ENCODE measurements around the gene PLEKHG4B.
"Not testable (repeated sequence)": the region's sequence is repeated elsewhere in the genome, so short reads cannot be mapped to it uniquely, and the experiment has no call there.

The PLEKHG4B gene

GRCh38 chr5:206927-207536 is 115.1 kb downstream of the PLEKHG4B start:
- DNase-seq, result no peak

GRCh38 chr5:207599-207998 is 115.6 kb downstream of the PLEKHG4B start:
- DNase-seq, result no peak

GRCh38 chr5:208449-209114 is 116.6 kb downstream of the PLEKHG4B start:
- DNase-seq, result no peak

- no peak for DNase-seq
Measured at GRCh38 chr5:213803-214395, 121.9 kb downstream of the PLEKHG4B start.

GRCh38 chr5:215256-215655 is 123.3 kb downstream of the PLEKHG4B start:
- DNase-seq, result not testable (repeated sequence)

GRCh38 chr5:216076-216475 is 124.1 kb downstream of the PLEKHG4B start:
- DNase-seq, result not testable (repeated sequence)

- peak; percentile 94 for DNase-seq
Measured at GRCh38 chr5:217494-218456, 125.8 kb downstream of the PLEKHG4B start, which contains the start of the genes CCDC127 and SDHA. Gene CCDC127, minus strand, starts transcription at chr5:218153. Its CDS starts 1,304 bp downstream, at chr5:216849. Gene SDHA, plus strand, starts transcription at chr5:218320. Its CDS starts 36 bp downstream, at chr5:218356.

- DNase-seq, result no peak
Measured at GRCh38 chr5:218457-219291, 126.7 kb downstream of the PLEKHG4B start.

GRCh38 chr5:219460-219863 is 127.5 kb downstream of the PLEKHG4B start:
- DNase-seq, result no peak

- DNase-seq, result no peak
Measured at GRCh38 chr5:219991-220390, 128.0 kb downstream of the PLEKHG4B start.

- DNase-seq, result not testable (repeated sequence)
Measured at GRCh38 chr5:222951-223715, 131.2 kb downstream of the PLEKHG4B start.

GRCh38 chr5:223791-224190 is 131.8 kb downstream of the PLEKHG4B start:
- DNase-seq, result no peak

GRCh38 chr5:225334-225733 is 133.4 kb downstream of the PLEKHG4B start:
- DNase-seq, result no peak

GRCh38 chr5:227375-227774 is 135.4 kb downstream of the PLEKHG4B start:
- DNase-seq, result not testable (repeated sequence)

GRCh38 chr5:228886-229285 is 136.9 kb downstream of the PLEKHG4B start:
- DNase-seq, result no peak

GRCh38 chr5:230711-231110 is 138.7 kb downstream of the PLEKHG4B start:
- DNase-seq, result no peak

GRCh38 chr5:231661-232060 is 139.7 kb downstream of the PLEKHG4B start:
- DNase-seq, result no peak

- DNase-seq, result not testable (repeated sequence)
Measured at GRCh38 chr5:233426-233825, 141.5 kb downstream of the PLEKHG4B start.

GRCh38 chr5:234450-234849 is 142.5 kb downstream of the PLEKHG4B start:
- DNase-seq, result no peak

- DNase-seq, result not testable (repeated sequence)
Measured at GRCh38 chr5:235527-235926, 143.6 kb downstream of the PLEKHG4B start.

- DNase-seq, result not testable (repeated sequence)
Measured at GRCh38 chr5:237931-238330, 146.0 kb downstream of the PLEKHG4B start.

Measured in NCI-H1694 (cell line).